Activated B cell treated with CpG ODN at 0.5 μM for 24 hours (primary cell): Measurements from ENCODE around the gene LONP1. TPM values are rescaled to one million over a fixed set of nuclear protein-coding genes. Genes with fewer than 3 reads are reported as not detected.

Experiments used
- ATAC-seq: fragments of 200-7000 bp; cut with Tn5 transposase; one replicate; pipeline ENCODE4 v1.10.0; 2021; ENCODE audit warnings: low read depth, mild to moderate bottlenecking, moderate library complexity
- CTCF ChIA-PET: fragments of 350-600 bp; sonication (Branson Sonifier 250); formaldehyde crosslinking; loops from one replicate; lab custom pipeline; 2021; ENCODE audit warnings: antibody characterized with exemption; lab: Charles Lee
- POLR2A ChIA-PET: fragments of 350-600 bp; sonication (Branson Sonifier 250); formaldehyde crosslinking; loops from one replicate; lab custom pipeline; 2021; ENCODE audit warnings: antibody characterized with exemption; lab: Charles Lee
- DNase-seq: peaks from one replicate; pipeline ENCODE4 v3.0.0; 2022
- H3K27ac Mint-ChIP-seq: one replicate; pipeline ENCODE4 v1.8.0; 2020; ENCODE audit warnings: mixed read lengths
- H3K27me3 Mint-ChIP-seq: one replicate; pipeline ENCODE4 v1.8.0; 2021; ENCODE audit warnings: mixed read lengths
- H3K36me3 Mint-ChIP-seq: one replicate; pipeline ENCODE4 v1.8.0; 2021; ENCODE audit warnings: low read depth, mixed read lengths
- H3K4me1 Mint-ChIP-seq: one replicate; pipeline ENCODE4 v1.8.0; 2021; ENCODE audit warnings: mixed read lengths
- H3K4me3 Mint-ChIP-seq: one replicate; pipeline ENCODE4 v1.8.0; 2020; ENCODE audit warnings: mild to moderate bottlenecking, mixed read lengths
- H3K9me3 Mint-ChIP-seq: one replicate; pipeline ENCODE4 v1.8.0; 2020; ENCODE audit warnings: mixed read lengths
- CTCF ChIP-seq: fragments of 200-600 bp; IDR thresholded peaks from one replicate; pipeline ENCODE4 v1.8.0; 2022; ENCODE audit warnings: antibody characterized with exemption, mild to moderate bottlenecking
- intact Hi-C: fragments of 100-400 bp; cut with micrococcal nuclease; formaldehyde crosslinking; loops from one replicate; pipeline ENCODE4 v1.15.1; 2024
- total RNA-seq: library from RNA; stranded (reverse); gene quantifications from 2 replicates; pipeline ENCODE4 v1.2.3, GENCODE V29; 2022

Gene LONP1
- total RNA-seq, 1 donor from 2014 or later, result 72.9 TPM

GRCh38 chr19:5695649-5696195, 24.2 kb downstream of the LONP1 start:
- ChIA-PET CTCF (no interaction called here), POLR2A (interaction anchor here (1.1 kb wide), 1 partner anchor 9 kb away, joined by 4 read pairs; no protein-coding TSS in a partner anchor)
- ATAC-seq, result no peak
- Mint-ChIP-seq H3K36me3 (peaks cover 66% of the 10 kb centered on the region), H3K9me3 (no peaks in the 10 kb centered on the region), H3K4me3 (no peak overlapping the region), H3K27ac (no peak overlapping the region), H3K27me3 (no peaks in the 10 kb centered on the region), H3K4me1 (peaks cover 18% of the 10 kb centered on the region)
- TF ChIP-seq CTCF, result no peak
- no peak for DNase-seq
- intact Hi-C loops, result no loop called here

- TF ChIP-seq CTCF, result no peak
- intact Hi-C loops, result no loop called here
- H3K4me1 Mint-ChIP-seq, result peaks cover 24% of the 10 kb centered on the region
- ChIA-PET POLR2A (interaction anchor here (1.1 kb wide), 1 partner anchor 8 kb away, joined by 4 read pairs; no protein-coding TSS in a partner anchor), CTCF (no interaction called here)
- H3K4me3 Mint-ChIP-seq, result no peak overlapping the region
- no peak for ATAC-seq
- H3K9me3 Mint-ChIP-seq, result no peaks in the 10 kb centered on the region
- peaks cover 67% of the 10 kb centered on the region for H3K36me3 Mint-ChIP-seq
- H3K27me3 Mint-ChIP-seq, result no peaks in the 10 kb centered on the region
- DNase-seq, result no peak
- no peak overlapping the region for H3K27ac Mint-ChIP-seq
Measured at GRCh38 chr19:5694956-5695648, 24.8 kb downstream of the LONP1 start.

DNA sequence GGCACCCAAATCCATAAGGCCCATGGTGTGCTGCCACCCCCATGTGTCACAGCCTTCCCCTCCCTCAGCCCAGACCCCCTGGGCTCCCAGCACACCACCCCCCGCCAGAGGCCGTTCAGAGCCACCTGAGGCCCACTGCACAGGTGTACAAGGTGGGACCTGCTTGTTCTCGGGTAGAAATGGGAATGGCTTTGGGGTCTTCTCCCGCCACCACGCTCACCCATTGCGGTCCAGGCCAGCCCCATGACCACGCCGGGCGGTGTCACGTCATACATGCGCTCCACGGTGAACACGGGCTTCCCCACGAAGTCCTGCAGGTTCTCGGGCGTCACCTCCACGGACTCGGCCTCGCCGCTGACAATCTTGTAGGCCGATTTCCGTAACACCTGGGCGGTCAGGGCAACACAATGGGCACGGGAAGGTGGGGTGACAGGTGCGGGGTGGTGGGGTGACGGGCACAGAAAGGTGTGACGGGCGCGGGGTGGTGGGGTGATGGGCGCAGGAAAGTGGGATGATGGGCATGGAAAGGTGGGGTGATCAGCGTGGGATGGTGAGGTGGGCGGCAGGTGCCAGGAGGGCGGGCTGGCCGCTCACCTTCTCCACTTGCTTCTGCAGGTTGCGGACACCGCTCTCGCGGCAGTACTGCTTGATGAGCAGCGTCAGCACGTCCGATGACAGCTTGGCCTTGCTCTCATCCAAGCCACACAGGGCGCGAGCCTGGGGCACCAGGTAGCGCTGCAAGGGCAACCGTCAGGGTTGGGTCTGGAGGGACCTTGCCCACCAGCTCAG, 25.6 kb downstream of the LONP1 start:
- ATAC-seq (no peak), DNase-seq (no peak)
- POLR2A ChIA-PET, result no interaction called here
- no peak for TF ChIP-seq CTCF
- H3K4me1 Mint-ChIP-seq, result peaks cover 28% of the 10 kb centered on the region
- no peaks in the 10 kb centered on the region for H3K27me3 Mint-ChIP-seq
- intact Hi-C loops, result no loop called here
- CTCF ChIA-PET, result no interaction called here
- no peak overlapping the region for H3K4me3 Mint-ChIP-seq
- H3K27ac Mint-ChIP-seq, result no peak overlapping the region
- H3K9me3 Mint-ChIP-seq, result no peaks in the 10 kb centered on the region
- peaks cover 66% of the 10 kb centered on the region for H3K36me3 Mint-ChIP-seq

- Mint-ChIP-seq H3K4me1 (peaks cover 27% of the 10 kb centered on the region), H3K27me3 (no peaks in the 10 kb centered on the region), H3K36me3 (peaks cover 59% of the 10 kb centered on the region), H3K27ac (no peak overlapping the region), H3K9me3 (no peaks in the 10 kb centered on the region), H3K4me3 (no peak overlapping the region)
- no peak for TF ChIP-seq CTCF
- intact Hi-C loops, result no loop called here
- POLR2A ChIA-PET, result no interaction called here
- no peak for DNase-seq
- no peak for ATAC-seq
- CTCF ChIA-PET, result no interaction called here
Measured at GRCh38 chr19:5693195-5694166, 26.5 kb downstream of the LONP1 start.
